Vagina (tissue), 2 donors: ENCODE data around the gene RYR1.

Experiments used
- POLR2A ChIP-seq, 2 donors: fragments of 450-650 bp; IDR thresholded peaks; one replicate each; pipeline ENCODE4 v1.6.1; 2017; ENCODE audit warnings: antibody characterized with exemption in 2 of 2, mild to moderate bottlenecking in 2 of 2, moderate library complexity in 2 of 2
- POLR2AphosphoS5 ChIP-seq, 2 donors: sonication (generic); formaldehyde crosslinking; IDR thresholded peaks; one replicate each; pipeline ENCODE4 v1.9.0; 2017; ENCODE audit warnings: antibody characterized with exemption in 2 of 2, mild to moderate bottlenecking in 2 of 2, low read depth in 1 of 2; ENCODE audit not compliant: insufficient read depth in 1 of 2
- TF ChIP-seq, protein P1 (sequence below), 3 experiments: fragments of 450-650 bp in 2 of 3; fragments of 200-600 bp in 1 of 3; sonication (generic) in 1 of 3; IDR thresholded peaks; one replicate each; pipeline ENCODE4 v1.5.1; 2017 to 2019; ENCODE audit warnings: antibody characterized with exemption in 3 of 3, mild to moderate bottlenecking in 2 of 3, moderate library complexity in 2 of 3

GRCh38 chr19:38519988-38520387 is 86.5 kb downstream of the RYR1 start:
- TF ChIP-seq POLR2A (IDR thresholded peaks at IDR 0.05) (no peak), POLR2AphosphoS5 (IDR thresholded peaks at IDR 0.05; ENCODE audit: insufficient read depth in 1 of 2, low read depth in 1 of 2) (no peak)
- TF ChIP-seq, protein P1, sequence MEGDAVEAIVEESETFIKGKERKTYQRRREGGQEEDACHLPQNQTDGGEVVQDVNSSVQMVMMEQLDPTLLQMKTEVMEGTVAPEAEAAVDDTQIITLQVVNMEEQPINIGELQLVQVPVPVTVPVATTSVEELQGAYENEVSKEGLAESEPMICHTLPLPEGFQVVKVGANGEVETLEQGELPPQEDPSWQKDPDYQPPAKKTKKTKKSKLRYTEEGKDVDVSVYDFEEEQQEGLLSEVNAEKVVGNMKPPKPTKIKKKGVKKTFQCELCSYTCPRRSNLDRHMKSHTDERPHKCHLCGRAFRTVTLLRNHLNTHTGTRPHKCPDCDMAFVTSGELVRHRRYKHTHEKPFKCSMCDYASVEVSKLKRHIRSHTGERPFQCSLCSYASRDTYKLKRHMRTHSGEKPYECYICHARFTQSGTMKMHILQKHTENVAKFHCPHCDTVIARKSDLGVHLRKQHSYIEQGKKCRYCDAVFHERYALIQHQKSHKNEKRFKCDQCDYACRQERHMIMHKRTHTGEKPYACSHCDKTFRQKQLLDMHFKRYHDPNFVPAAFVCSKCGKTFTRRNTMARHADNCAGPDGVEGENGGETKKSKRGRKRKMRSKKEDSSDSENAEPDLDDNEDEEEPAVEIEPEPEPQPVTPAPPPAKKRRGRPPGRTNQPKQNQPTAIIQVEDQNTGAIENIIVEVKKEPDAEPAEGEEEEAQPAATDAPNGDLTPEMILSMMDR (IDR thresholded peaks at IDR 0.05), result no peak
